Iris pigment epithelial cell (primary cell): ENCODE measurements around the gene PANX3.

ENCODE experiments used
- DNase-seq: peaks from one replicate; pipeline ENCODE4 v3.0.0-alpha.2; 2011; ENCODE audit warnings: low read depth

PANX3 gene

DNA sequence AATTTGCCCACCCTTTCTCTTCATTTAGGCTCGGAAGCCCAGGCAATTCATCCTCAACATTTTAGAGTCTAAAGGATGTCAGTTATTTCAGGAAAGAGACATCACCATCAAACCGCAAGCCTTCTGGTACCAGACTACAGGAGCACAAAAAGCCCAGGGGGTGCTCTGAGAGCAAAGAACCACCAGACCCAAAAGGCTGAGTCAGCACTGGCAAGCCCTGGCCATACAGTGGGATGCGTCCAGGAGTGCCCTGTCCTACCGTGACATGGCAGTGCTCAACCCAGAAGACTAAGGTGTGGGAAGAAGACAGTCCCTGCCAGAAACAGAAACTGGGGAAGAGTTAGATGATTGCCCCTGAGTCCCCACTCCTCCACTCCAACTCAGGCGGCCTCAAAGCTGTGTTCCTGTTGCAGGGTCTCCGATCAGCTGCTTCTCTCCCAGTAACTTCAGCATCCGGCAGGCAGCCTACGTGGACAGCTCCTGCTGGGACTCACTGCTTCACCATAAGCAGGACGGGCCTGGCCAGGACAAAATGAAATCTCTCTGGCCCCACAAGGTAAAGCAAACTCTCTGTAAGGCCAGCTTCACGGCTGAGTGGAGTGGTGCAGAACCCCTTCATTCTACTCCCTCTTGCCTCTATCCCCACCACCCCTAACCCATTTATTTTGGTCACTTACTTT, 1.5 kb downstream of the PANX3 start:
- DNase-seq, result peak; percentile 31

DNA sequence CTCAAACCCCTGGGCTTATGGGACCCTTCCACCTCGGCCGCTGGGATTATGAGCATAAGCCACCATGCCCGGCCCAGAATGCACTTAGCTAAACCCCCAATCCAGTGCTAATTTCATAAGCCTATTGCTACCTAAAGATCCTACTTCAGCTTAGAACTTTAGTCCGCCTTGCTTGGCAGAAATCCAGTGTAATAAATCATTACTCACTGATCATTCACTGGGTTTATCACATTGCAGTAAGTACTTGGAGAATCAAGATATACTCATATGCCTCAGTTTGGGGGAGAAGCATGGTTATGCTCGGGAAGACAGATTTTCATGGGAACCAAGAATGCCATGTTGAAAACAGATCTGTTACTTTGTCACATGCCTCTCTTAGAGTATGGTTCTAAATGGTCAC, 7.6 kb downstream of the PANX3 start:
- DNase-seq, result no peak

DNA sequence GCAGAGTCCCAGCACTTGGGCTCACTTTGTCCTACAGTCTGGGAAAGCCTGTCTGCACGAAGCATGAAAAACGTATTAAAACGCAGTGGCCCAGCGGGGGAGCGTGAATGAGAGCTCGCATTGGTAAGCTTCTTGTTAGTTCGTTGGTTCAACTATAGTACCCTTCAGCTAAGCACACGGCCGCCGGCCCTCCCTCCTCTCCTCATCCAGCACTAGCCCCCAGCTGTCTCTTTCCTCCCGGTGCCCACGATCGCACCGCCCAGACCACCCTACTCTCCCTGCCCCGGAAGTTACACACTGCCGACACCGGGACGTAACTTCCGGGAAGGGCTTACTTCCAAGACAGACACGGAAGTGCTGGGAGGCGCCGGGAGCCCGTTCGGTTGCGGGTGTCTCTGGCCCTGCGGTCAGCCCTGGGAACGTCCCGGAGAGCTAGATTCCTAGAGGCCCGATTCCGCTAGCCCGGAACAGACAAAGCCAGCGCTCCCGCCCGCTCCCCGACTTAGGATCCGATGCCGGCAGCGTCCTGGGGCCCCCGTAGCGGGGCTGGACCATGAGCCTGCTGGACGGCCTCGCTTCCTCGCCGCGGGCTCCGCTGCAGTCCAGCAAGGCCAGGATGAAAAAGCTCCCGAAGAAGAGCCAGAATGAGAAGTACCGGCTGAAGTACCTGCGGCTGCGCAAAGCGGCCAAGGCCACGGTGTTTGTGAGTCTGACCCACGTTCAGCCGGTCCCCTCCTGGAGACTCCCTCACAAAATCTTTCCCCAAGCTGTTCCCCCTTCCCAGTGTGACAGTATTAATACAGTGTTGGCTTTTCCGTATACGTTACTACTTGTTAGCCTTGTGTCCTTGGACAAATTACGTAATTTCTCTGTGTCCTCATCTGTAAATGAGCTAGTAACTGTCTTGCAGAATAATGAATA, 11.6 kb downstream of the PANX3 start, which contains the start of gene TBRG1:
TBRG1 (plus strand) TSS at position 334 of the 921 bp plus-strand sequence; CDS start at position 554, 220 bp downstream.
- DNase-seq, result peak; percentile 89

DNA sequence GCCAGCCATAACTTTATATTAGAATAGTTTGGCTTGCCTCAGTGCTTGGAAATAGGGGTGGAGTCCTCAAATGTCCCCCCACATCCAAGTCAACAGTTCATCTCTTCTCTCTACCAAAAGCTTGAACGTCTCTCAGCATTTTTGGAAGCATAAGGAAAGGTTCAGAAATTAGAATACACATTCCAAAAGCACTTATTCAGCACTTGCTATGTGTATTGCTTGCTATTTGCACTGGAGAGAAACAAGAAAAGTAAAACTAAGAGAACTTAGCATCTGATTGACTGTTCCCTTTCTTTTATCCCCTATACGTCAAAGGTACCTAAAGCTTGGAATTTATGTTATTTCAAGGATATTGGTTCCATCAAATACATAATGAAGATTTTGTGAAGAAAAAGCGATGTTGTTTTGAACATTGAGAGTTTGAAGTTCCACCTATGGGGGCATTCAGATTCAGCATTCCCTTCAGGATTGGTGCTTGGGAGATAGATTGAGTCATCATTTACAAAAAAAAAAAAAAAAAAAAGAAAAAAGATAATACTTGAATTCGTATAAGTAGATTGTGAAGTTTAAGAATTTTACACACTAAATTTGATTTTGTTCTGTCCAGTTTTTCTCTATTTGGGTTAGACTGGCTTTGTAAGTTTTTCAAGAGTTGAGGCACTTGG, 12.8 kb downstream of the PANX3 start:
- DNase-seq, result peak; percentile 39

DNA sequence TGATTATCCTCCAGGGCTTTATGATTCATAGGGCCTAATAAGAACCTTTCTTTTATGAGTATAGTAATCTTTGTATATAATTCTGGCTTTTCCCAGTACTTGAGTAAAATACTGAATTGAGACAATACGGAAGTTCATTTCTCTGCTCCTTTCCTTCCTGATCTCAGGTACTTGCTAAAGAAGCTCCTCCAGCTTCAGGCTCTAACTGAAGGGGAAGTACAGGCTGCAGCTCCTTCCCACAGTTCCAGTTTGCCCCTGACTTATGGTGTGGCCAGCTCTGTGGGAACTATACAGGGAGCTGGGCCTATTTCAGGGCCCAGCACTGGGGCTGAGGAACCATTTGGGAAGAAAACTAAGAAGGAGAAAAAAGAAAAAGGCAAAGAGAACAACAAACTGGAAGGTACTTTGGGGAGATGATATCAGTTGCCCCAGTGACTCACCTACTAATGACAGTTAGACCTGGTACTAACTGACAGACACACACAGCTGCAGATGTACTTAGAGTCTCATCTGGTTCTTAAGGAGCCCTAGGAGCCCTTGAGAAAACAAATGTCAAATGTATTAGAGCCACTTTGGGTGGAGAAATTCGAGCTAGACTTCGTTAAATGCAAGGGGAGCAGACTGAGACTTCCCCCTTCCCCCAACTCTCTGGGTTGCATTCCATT, 14.4 kb downstream of the PANX3 start:
- no peak for DNase-seq

DNA sequence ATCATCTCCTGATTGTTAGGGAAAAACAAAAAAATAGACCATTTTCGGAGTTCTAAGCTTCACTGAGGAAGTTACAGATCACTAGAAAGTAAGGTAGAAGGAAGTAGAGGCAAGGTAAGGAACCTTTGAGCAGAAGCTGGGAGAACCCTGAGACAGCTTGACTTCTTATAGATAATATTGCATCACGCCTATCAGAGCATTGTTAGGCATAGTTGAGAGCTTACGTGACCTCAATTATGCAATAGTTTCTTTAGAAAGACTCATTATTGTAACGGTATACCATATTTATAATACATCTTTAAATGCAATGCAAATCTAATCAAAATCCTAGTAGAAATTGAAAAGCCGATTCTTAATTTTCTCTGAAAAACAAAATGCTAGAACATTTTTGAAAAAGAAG, 16.3 kb downstream of the PANX3 start:
- DNase-seq, result peak; percentile 49

DNA sequence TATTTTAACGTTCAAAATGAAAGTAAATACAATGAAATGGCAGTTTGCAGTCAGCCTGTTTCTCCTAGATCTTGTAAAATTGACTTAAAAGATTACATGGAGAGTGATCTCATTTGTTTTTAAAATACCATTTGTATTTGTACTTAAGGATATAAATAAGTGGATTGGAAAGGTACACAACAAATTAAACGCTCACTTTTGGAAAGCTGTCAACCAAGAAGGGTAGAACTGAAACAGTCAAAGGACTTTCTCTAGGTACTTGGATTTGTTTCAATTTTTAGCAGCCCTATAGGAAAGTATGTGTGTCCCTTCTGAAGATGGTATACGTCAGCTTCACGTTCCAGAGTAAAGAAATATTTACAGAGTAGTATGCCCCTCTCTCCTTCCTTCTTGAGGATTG, 18.7 kb downstream of the PANX3 start:
- no peak for DNase-seq

DNA sequence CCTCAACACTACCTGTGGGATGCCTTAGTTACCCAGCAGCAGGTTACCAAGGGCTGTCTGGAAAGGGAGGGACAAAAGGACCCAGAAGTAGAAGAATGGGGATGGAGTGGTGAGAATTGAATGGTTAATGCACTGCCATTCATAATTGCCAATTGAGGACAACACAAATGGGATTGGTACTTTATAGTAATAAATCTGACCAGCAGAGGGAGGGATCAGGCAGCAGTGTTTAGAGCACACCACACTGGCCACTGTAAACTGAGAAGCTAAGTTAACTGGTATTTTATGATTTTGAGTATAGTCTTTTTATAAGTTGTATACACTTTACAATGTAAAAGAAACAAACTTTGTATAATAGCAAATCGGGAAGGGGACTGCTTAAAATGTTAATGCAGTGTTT, 22.1 kb downstream of the PANX3 start:
- DNase-seq, result peak; percentile 39

DNA sequence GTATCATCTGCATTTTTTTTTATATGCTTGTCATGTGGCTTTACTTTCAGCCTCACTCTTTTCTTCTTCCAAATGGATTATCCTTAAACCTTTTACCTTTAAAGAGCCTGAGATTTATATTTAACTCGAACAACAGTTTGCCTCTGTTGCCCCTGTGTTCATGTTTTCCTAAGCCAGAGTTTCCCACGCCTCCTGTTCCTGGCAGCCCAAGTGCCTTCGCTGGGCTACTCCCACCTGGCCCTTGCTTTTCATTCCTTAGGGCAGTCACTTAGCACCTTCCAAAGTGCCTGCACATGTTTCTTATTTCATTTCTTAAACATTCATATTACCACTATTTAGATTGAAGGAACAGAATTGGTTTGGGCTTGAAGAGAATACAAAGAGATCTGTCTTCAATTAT, 24.7 kb downstream of the PANX3 start:
- DNase-seq, result no peak

DNA sequence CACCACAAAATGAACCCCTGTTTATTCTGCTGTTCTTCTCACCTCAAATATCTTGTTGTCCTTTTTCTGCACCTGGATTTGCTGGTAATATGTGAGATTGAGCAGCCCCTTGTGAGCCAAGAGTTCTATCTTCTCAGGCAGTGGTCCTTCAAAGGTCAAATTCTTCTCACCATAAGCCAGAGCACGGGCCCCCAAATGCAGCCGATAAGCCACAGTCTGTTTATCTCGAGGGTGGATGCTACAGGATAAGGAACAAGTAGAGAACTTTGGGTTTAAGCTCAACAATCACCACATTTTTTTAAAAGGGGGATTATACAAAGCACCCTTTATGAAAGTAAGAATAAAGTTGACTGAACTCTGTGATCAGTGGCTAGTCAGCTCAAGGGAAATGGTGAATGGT, 27.3 kb downstream of the PANX3 start:
- no peak for DNase-seq

DNA sequence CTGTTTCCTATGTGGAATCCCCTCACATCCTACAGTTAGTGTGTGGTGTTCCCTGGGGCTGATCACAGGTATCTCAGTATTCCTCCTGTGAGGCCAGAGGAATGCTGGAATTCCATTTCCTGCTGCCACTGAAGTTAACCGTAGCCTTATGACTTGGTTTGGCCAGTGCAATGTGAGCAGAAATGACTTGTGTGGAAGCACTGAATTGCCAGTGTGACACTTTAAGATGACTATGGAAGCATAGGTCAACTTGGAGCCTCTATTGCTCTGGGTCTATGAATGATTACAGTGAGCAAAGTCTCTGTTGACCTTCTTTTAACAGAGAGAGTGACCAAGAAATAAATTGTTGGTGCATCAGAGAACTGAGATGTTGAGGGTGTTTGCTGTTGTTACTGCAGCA, 28.0 kb downstream of the PANX3 start:
- no peak for DNase-seq

DNA sequence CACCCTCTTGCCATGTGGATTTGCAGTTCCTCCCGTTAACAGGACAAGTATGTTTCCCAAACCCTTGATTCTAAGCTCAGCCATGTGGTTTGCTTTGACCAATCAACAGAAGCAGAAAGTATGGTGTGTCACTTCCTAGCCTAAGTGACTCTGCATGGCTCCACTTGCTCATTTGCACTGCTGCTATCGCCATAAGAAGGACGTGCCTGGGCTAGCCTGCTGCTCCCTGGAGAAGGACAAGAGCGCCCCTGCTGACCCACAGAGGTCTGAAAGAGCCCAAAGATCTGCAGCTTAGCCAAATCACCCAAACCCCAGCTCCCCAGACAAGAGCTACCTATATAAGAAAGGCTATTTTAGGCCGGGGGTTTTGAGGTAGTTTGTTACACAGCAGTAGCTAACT, 29.4 kb downstream of the PANX3 start:
- DNase-seq, result no peak

DNA sequence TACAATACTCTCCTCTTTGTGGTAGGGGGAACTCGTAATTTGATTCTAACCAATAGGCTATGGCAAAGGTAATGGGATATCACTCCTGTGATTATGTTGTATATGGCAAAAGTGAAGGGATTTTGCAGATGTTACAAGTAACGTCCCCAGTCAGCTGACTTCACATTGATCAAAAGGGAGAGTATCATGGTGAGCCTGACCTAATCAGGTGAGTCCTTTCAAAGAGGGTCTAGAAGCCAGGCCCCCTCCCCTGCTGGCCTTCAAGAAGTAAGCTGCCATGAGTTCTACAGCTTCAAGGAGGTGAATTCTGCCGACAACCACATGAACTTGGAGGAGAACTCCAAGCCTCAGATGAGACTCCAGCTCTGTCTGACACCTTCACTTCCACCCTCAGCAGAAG, 31.4 kb downstream of the PANX3 start:
- no peak for DNase-seq

DNA sequence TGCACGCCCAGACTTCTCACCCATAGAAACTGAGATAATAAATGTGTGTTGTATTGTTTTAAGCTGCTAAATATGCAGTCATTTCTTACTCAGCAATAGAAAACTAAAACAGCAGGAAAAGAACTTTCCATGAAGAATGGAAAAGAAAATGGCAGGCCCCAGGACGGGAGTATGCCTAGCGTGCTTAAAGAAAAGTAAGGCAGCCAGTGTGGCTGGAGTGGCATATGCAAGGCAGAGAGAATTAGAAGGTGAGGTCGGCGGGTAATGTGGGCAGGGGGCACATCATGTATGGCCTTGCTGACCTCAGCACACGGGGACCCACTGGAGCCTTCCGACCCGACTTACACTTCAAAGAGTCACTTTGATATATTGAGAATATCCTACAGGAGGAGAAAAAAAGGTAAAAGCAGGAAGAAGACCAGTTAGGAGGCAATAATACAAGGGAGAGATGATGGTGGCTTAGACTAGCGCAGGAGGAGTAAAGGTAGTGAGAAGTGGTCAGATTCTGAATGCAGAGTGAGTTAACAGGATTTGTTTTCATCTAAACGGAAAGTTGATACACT, 31.9 kb downstream of the PANX3 start:
- DNase-seq, result no peak

DNA sequence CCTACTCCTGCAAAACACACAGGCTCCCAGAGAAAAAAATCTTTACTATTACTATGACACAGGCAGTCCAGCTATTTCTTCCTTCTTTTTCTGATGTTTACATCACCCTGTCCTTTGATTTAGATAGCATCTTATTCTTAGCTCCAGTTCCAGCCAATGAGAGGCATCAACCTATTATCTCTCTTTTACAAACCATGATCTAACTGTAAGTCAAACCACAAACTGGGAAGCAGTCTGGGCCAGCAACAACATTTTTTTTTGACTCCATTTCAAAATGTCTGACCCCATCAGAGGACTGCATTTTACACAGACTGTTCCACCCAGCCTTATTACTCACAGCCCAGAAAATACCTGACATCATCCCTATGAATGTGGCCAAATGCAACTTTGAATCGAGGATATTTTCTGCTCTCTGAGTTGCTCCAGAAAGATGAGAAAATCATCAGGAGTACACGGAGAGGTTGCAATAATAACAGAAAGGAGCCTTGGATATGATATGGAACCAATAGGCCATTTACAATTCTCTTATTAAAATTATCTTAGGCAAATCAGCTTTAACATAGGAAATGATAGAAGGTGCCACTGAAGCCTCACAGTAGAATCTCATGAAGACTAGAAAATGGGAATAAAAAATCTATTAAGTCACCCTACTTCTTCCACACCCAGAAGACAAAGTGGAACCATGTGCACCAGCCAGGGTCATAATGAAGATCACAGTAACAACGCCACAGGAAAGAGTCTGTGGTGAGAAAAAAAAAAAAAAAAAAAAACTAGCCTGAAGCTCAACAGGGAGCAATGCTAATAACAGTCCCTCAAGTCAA, 32.6 kb downstream of the PANX3 start:
- DNase-seq, result peak; percentile 98

DNA sequence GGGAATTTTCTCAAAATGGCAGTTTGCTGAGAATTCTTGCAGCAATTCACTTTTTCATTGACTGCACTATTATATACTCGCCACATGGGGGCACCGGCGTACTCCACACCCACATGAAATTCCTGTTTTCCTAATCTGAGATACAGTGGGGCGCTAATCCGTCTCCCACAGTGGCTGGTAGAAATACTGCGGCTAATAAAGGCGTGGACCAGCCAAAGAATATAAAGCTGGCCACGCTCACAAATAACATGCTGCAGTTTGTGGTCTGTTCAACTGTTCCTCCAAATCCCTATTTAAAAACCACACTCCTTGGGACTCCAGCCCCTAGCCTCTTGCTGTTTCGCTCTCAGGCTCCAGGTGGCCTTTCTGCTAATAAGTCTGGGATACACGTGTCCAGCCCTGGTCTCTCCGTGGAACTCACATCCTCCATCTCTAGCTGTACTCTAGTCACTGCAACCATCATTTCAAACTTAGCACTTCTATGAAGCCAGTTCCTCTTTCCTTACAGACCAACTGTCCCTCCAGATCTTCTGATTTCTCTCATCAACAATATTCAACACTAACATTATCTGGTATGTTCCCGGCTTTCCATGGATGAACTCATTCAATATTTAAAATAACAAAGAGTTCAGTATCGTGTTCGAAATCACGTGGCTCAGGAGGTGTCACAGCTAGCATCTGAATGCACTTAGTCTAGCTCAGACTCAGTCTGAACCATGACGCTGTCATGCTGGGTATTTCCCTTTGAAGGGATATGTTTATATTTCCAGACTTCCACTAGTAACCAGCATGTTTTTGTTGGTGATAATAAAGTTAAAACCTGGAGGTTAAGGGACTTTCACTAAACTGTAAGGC, 33.4 kb downstream of the PANX3 start:
- DNase-seq, result peak; percentile 80

DNA sequence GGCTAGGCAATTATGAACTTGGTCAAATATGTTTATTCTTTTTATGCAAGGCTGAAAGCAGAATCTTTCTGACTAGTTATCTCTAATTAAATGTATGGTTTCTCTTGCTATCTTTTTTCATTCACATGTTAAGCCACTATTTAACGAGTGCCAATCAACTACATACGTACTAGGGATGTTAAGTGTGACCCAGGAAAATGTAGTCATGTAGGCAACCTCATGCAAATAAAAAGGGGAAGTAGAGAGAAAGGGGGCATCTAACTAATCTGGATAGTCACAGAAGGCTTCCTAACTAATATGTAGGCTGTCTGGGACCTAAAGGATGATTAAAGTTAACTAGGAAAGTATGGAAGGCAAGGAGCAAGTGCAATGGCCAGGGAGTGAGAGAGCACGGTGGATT, 34.9 kb downstream of the PANX3 start:
- DNase-seq, result no peak

DNA sequence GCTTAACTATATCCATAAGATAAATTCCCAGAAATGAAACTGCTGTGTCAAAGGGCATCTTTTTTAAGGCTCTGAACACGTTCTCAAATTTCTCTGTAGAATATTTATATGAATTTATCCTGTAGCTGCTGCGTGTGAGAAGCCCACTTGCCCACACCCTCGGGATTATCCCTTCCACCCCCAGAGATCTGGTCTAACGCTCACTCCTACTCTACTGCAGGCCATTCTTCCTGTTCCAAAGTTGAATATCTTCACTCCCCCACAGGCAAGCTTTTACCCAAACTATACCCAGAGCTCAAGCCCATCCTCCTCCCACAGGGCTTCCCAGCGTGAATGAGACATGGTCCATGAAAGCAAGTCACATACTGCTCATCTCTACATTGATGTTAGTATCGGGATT, 37.4 kb downstream of the PANX3 start:
- DNase-seq, result no peak

DNA sequence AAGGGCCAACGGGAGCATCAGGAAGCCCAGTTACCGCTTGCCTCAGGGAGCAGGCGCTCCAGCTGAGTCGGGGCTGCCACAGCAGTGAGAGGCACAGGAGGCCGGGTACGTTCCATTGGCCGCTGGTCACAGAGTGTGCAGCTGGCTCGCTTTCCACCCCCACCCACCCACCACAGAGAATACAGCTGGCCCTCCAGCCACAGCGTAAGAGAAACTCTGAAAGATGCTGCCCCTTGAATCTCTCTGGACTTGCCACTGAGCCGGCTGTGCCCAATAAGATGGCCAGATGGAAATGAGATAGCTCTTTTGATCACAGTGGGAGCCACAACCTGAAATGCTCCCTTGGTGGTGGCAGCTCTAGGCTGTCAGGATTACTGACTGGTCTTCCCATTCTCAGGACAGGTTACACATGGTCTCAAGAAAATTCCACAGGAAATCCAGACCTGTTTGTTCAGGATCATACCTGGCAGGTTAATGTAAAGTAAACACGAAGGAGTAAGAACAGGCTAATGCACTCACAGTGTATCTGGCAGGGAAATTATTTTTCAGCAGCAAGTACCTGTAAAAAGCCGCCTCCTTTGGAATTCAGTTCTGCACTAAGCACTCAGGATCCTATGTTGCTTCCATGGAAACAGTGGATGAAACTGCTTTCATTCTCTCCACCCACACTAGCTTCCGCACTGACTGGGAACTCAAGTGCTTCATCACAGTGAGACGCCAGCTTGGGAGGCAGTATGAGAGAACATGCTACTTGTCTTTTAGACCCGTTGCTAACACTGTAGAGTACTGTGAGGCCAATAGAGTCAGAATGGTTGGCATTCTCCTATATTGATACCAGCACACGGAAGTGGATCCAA, 45.8 kb downstream of the PANX3 start:
- DNase-seq, result peak; percentile 63
